ENCODE data around the gene ENG.

GRCh38 chr9:127794001-127794791 lies 60.3 kb downstream of the ENG start:
- TF ChIP-seq, protein P1, sequence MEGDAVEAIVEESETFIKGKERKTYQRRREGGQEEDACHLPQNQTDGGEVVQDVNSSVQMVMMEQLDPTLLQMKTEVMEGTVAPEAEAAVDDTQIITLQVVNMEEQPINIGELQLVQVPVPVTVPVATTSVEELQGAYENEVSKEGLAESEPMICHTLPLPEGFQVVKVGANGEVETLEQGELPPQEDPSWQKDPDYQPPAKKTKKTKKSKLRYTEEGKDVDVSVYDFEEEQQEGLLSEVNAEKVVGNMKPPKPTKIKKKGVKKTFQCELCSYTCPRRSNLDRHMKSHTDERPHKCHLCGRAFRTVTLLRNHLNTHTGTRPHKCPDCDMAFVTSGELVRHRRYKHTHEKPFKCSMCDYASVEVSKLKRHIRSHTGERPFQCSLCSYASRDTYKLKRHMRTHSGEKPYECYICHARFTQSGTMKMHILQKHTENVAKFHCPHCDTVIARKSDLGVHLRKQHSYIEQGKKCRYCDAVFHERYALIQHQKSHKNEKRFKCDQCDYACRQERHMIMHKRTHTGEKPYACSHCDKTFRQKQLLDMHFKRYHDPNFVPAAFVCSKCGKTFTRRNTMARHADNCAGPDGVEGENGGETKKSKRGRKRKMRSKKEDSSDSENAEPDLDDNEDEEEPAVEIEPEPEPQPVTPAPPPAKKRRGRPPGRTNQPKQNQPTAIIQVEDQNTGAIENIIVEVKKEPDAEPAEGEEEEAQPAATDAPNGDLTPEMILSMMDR (IDR thresholded peaks at IDR 0.05): no peak
- no peak for TF ChIP-seq POLR2A (IDR thresholded peaks at IDR 0.05)

Data from lower leg skin (tissue), 3 donors.